HEK293 (cell line): Measurements from ENCODE around the gene SMC4.
A peak's percentile ranks its signal among the peaks of the same experiment; 100 is the strongest.

ENCODE experiments used
- CTCF ChIA-PET: fragments of 350-600 bp; formaldehyde crosslinking; extraction: SDS; loops from one replicate; lab custom pipeline; 2021; ENCODE audit warnings: antibody characterized with exemption; lab: Yijun Ruan, JAX
- POLR2A ChIA-PET: fragments of 300-600 bp; formaldehyde crosslinking; extraction: SDS; loops from one replicate; lab custom pipeline; 2020; ENCODE audit warnings: antibody characterized with exemption, inconsistent platforms; lab: Yijun Ruan, JAX
- H3K27ac ChIP-seq: fragments of 200-500 bp; sonication (Bioruptor generic); 2 replicates; pipeline ENCODE4 v1.5.1; 2014; ENCODE audit warnings: low read depth, low read length, control low read depth, inconsistent platforms; ENCODE audit errors: extremely low read depth
- H3K36me3 ChIP-seq, 2 experiments: fragments of 200-500 bp in 1 of 2; sonication (Bioruptor generic) in 1 of 2; 1 replicate in 1 of 2; 2 replicates in 1 of 2; pipeline ENCODE4 v1.5.1; 2014 to 2017; ENCODE audit warnings: inconsistent platforms in 2 of 2, low read length in 2 of 2; ENCODE audit not compliant: control insufficient read depth in 2 of 2, insufficient read depth in 1 of 2
- H3K4me1 ChIP-seq: fragments of 200-500 bp; sonication (Bioruptor generic); 2 replicates; pipeline ENCODE4 v1.5.1; 2014; ENCODE audit warnings: mild to moderate bottlenecking, low read length, inconsistent platforms; ENCODE audit not compliant: control insufficient read depth, insufficient read depth
- H3K4me3 ChIP-seq: 2 replicates; pipeline ENCODE4 v1.5.1; 2011; ENCODE audit warnings: low read depth, mild to moderate bottlenecking, control low read depth, low read length, moderate library complexity
- H3K9me3 ChIP-seq: fragments of 200-500 bp; sonication (Bioruptor generic); 2 replicates; pipeline ENCODE4 v1.5.1; 2014; ENCODE audit warnings: low read depth, low read length, inconsistent platforms; ENCODE audit not compliant: control insufficient read depth, insufficient read depth
- BCL6B ChIP-seq: fragments of 450-650 bp; formaldehyde crosslinking; IDR thresholded peaks from 2 replicates; pipeline ENCODE4 v1.5.1; 2017; ENCODE audit warnings: missing biosample characterization, missing genetic modification characterization
- KLF1 ChIP-seq: fragments of 450-650 bp; formaldehyde crosslinking; IDR thresholded peaks from 2 replicates; pipeline ENCODE4 v1.5.1; 2016; ENCODE audit warnings: missing biosample characterization, missing genetic modification characterization
- PRDM1 ChIP-seq: fragments of 450-650 bp; formaldehyde crosslinking; IDR thresholded peaks from 2 replicates; pipeline ENCODE4; 2016; ENCODE audit warnings: missing biosample characterization, missing genetic modification characterization
- PRDM10 ChIP-seq: fragments of 450-650 bp; formaldehyde crosslinking; IDR thresholded peaks from 2 replicates; pipeline ENCODE4 v1.5.1; 2016; ENCODE audit warnings: missing biosample characterization, missing genetic modification characterization
- PRDM6 ChIP-seq: fragments of 450-650 bp; formaldehyde crosslinking; IDR thresholded peaks from 2 replicates; pipeline ENCODE4 v1.5.1; 2017; ENCODE audit warnings: missing biosample characterization, missing genetic modification characterization
- SP2 ChIP-seq: fragments of 450-650 bp; formaldehyde crosslinking; IDR thresholded peaks from 2 replicates; pipeline ENCODE4 v1.5.1; 2016; ENCODE audit warnings: missing biosample characterization, missing genetic modification characterization
- SP3 ChIP-seq: fragments of 450-650 bp; formaldehyde crosslinking; IDR thresholded peaks from 2 replicates; pipeline ENCODE4 v1.5.1; 2016; ENCODE audit warnings: missing biosample characterization, missing genetic modification characterization
- ZEB2 ChIP-seq: fragments of 450-650 bp; formaldehyde crosslinking; IDR thresholded peaks from 2 replicates; pipeline ENCODE4 v1.5.1; 2016; ENCODE audit warnings: missing biosample characterization, missing genetic modification characterization
- ZNF112 ChIP-seq: fragments of 450-650 bp; formaldehyde crosslinking; IDR thresholded peaks from 2 replicates; pipeline ENCODE4 v1.5.0; 2017; ENCODE audit warnings: missing biosample characterization, missing genetic modification characterization
- ZNF133 ChIP-seq: fragments of 450-650 bp; formaldehyde crosslinking; IDR thresholded peaks from 2 replicates; pipeline ENCODE4 v1.5.1; 2016; ENCODE audit warnings: missing biosample characterization, missing genetic modification characterization
- ZNF157 ChIP-seq: fragments of 450-650 bp; formaldehyde crosslinking; IDR thresholded peaks from 2 replicates; pipeline ENCODE4 v1.5.1; 2016; ENCODE audit warnings: missing biosample characterization, missing genetic modification characterization
- ZNF211 ChIP-seq: fragments of 450-650 bp; formaldehyde crosslinking; IDR thresholded peaks from 2 replicates; pipeline ENCODE4 v1.5.1; 2016; ENCODE audit warnings: low read depth, missing biosample characterization, missing genetic modification characterization
- ZNF24 ChIP-seq: fragments of 450-650 bp; formaldehyde crosslinking; IDR thresholded peaks from 2 replicates; pipeline ENCODE4 v1.5.1; 2016; ENCODE audit warnings: missing biosample characterization, missing genetic modification characterization
- ZNF26 ChIP-seq: fragments of 450-650 bp; formaldehyde crosslinking; IDR thresholded peaks from 2 replicates; pipeline ENCODE4 v1.5.1; 2016; ENCODE audit warnings: missing biosample characterization, missing genetic modification characterization
- ZNF280C ChIP-seq: fragments of 450-650 bp; formaldehyde crosslinking; IDR thresholded peaks from 2 replicates; pipeline ENCODE4 v1.5.1; 2016; ENCODE audit warnings: missing biosample characterization, missing genetic modification characterization
- ZNF580 ChIP-seq: fragments of 450-650 bp; formaldehyde crosslinking; IDR thresholded peaks from 2 replicates; pipeline ENCODE4 v1.5.1; 2016; ENCODE audit warnings: missing biosample characterization, missing genetic modification characterization
- ZNF610 ChIP-seq: fragments of 450-650 bp; formaldehyde crosslinking; IDR thresholded peaks from 2 replicates; pipeline ENCODE4 v1.5.1; 2016; ENCODE audit warnings: missing biosample characterization, missing genetic modification characterization, borderline replicate concordance
- ZNF626 ChIP-seq: fragments of 450-650 bp; sonication (Bioruptor Pico); formaldehyde crosslinking; IDR thresholded peaks from 2 replicates; pipeline ENCODE4 v1.5.1; 2018; ENCODE audit warnings: missing biosample characterization, missing genetic modification characterization, inconsistent platforms
- ZNF664 ChIP-seq: fragments of 450-650 bp; formaldehyde crosslinking; IDR thresholded peaks from 2 replicates; pipeline ENCODE4 v1.5.1; 2016; ENCODE audit warnings: missing biosample characterization, missing genetic modification characterization
- ZNF670 ChIP-seq: fragments of 450-650 bp; formaldehyde crosslinking; IDR thresholded peaks from 2 replicates; pipeline ENCODE4 v1.5.1; 2016; ENCODE audit warnings: missing biosample characterization, missing genetic modification characterization, low read depth

SMC4 gene

GRCh38 chr3:160379628-160380214 is 19.7 kb upstream of the SMC4 start:
- no peak overlapping the region for H3K4me3 ChIP-seq
- CTCF ChIA-PET, result interaction anchor here (0.7 kb wide), 1 partner anchor 1470 kb away, joined by 3 read pairs; no protein-coding TSS in a partner anchor
- H3K9me3 ChIP-seq, result no peaks in the 10 kb centered on the region
- no peak for TF ChIP-seq PRDM1 (tag by site-specific recombination)
- TF ChIP-seq ZNF133 (tag by site-specific recombination), result no peak
- no peak for TF ChIP-seq ZNF211 (tag by site-specific recombination)
- TF ChIP-seq KLF1 (tag by site-specific recombination), result no peak
- TF ChIP-seq ZNF664 (tag by site-specific recombination), result peak; percentile 93
- no peak for TF ChIP-seq ZNF580 (tag by site-specific recombination)
- TF ChIP-seq ZEB2 (tag by site-specific recombination), result no peak
- TF ChIP-seq ZNF157 (tag by site-specific recombination), result no peak
- TF ChIP-seq ZNF670 (tag by site-specific recombination), result no peak
- TF ChIP-seq SP3 (tag by site-specific recombination), result no peak
- TF ChIP-seq ZNF280C (tag by site-specific recombination), result no peak
- no peak for TF ChIP-seq ZNF112 (tag by site-specific recombination)
- no peak for TF ChIP-seq ZNF610 (tag by site-specific recombination)
- TF ChIP-seq BCL6B (tag by site-specific recombination), result no peak
- peak; percentile 48 for TF ChIP-seq PRDM6 (tag by site-specific recombination)
- TF ChIP-seq ZNF626, result no peak
- TF ChIP-seq SP2, result no peak
- TF ChIP-seq, all 188 proteins: peak for 2
- Histone ChIP-seq H3K36me3 (peaks cover 0 to 23% of the 10 kb centered on the region in 2 experiments; a peak in 1 of 3 replicates), H3K27ac (no peak overlapping the region), H3K4me1 (no peaks in the 10 kb centered on the region; the same call in 1 of the 2 replicates)
- POLR2A ChIA-PET, result no interaction called here

GRCh38 chr3:160381470-160381869 is 18.0 kb upstream of the SMC4 start:
- no peak for TF ChIP-seq ZNF280C (tag by site-specific recombination)
- no peak for TF ChIP-seq ZNF24 (tag by site-specific recombination)
- TF ChIP-seq ZNF26 (tag by site-specific recombination), result no peak
- TF ChIP-seq PRDM10 (tag by site-specific recombination), result no peak
- TF ChIP-seq, all 188 proteins: peak for 0
- ChIA-PET CTCF (no interaction called here), POLR2A (no interaction called here)
- H3K27ac ChIP-seq, result no peak overlapping the region
- H3K4me1 ChIP-seq, result no peaks in the 10 kb centered on the region; the same call in 1 of the 2 replicates
- no peak overlapping the region for H3K4me3 ChIP-seq
- peaks cover 0 to 9% of the 10 kb centered on the region in 2 experiments; a peak in 1 of 3 replicates for H3K36me3 ChIP-seq
- no peaks in the 10 kb centered on the region for H3K9me3 ChIP-seq
